ENCODE measurements around the gene COPG2. TPM values are rescaled to one million over a fixed set of nuclear protein-coding genes. Genes with fewer than 3 reads are reported as not detected.

COPG2 gene
- total and polyA plus RNA-seq, 2 donors (not counting 3 experiments of a cell fraction or from before 2014, with no cell fraction given): 9.4 to 11.6 TPM

DNA sequence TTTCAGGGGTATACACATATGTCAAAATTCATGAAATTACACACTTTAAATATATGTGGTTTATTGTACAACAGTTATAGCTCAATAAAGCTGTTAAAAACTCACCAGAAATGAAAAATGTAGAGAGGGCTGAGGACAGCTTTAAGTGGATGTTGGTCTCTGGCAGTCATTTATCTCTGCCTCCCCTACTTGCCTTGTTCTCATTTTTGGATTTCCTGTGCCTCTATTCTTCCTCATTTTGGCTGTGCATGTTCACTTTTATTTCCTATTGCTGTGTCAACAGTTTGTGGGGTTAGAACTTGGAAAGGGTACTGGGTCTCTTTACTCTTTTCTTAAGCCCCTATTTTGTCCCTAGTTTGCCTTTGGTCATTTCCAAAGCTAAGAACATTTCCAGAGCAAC, 195.3 kb downstream of the COPG2 start:
- intact Hi-C loops (cut with micrococcal nuclease): no loop called here
- Histone ChIP-seq H3K27ac (ENCODE audit: insufficient read depth, low read depth, low read length) (no peak overlapping the region), H3K9me1 (replicated peaks; ENCODE audit: control insufficient read depth, extremely low read depth, insufficient read depth, low read length) (no peaks in the 10 kb centered on the region), H3K79me2 (ENCODE audit: control insufficient read depth, insufficient read depth, low read length) (no peaks in the 10 kb centered on the region), H3K4me3 (replicated peaks in 1 of 3; ENCODE audit: insufficient read depth in 1 of 3, low read depth in 1 of 3, low read length in 3 of 3) (no peak overlapping the region), H3K9me3 (replicated peaks; ENCODE audit: control insufficient read depth, insufficient read depth, low read length) (no peaks in the 10 kb centered on the region), H3K36me3 (ENCODE audit: control insufficient read depth in 2 of 2, extremely low read depth in 1 of 2, insufficient read depth in 2 of 2, low read length in 2 of 2) (no peaks in the 10 kb centered on the region), H3K27me3 (ENCODE audit: control insufficient read depth in 2 of 2, insufficient read depth in 2 of 2, low read length in 2 of 2) (peaks cover 0 to 2% of the 10 kb centered on the region in 2 experiments), H3K4me1 (ENCODE audit: control insufficient read depth, extremely low read depth, insufficient read depth, low read length) (no peaks in the 10 kb centered on the region), H3K9ac (replicated peaks; ENCODE audit: extremely low read depth, insufficient read depth, low read length) (no peak overlapping the region), H2AFZ (ENCODE audit: low read depth, low read length) (no peak overlapping the region), H4K20me1 (replicated peaks; ENCODE audit: control insufficient read depth, extremely low read depth, insufficient read depth, low read length) (no peaks in the 10 kb centered on the region), H3K4me2 (ENCODE audit: insufficient read depth, low read length) (no peak overlapping the region)
- no TSS peak for BruUV-seq (replicated peaks)
- ChIA-PET POLR2A (no interaction called here), CTCF (interaction anchor here (1.0 kb wide), 2 partner anchors 8 to 15 kb away, joined by 3 read pairs; no protein-coding TSS in a partner anchor)
- DNase-seq (ENCODE audit: low read depth, low spot score): no peak
- dilution Hi-C loops (cut with MboI; ENCODE audit: extremely low pct_ligation_motif_present, low sequenced_read_pairs): no loop called here
- no peak for FAIRE-seq
- no peak for TF ChIP-seq JUN (IDR thresholded peaks at IDR 0.05; ENCODE audit: borderline replicate concordance, insufficient read depth, insufficient read length, low read depth)
- TF ChIP-seq FOS (IDR thresholded peaks at IDR 0.05; ENCODE audit: borderline replicate concordance, insufficient read depth, low read length): no peak
- no peak for TF ChIP-seq POLR2AphosphoS5 (IDR thresholded peaks at IDR 0.05; ENCODE audit: insufficient read depth, low read depth, low read length)
- no peak for TF ChIP-seq EZH2 (IDR thresholded peaks at IDR 0.05; ENCODE audit: borderline replicate concordance, low read depth, low read length, severe bottlenecking)
- TF ChIP-seq CTCF (IDR thresholded peaks at IDR 0.05; ENCODE audit: extremely low read depth in 1 of 2, insufficient read depth in 1 of 2, low read depth in 1 of 2, low read length in 2 of 2): no peak
- TF ChIP-seq, protein P1, sequence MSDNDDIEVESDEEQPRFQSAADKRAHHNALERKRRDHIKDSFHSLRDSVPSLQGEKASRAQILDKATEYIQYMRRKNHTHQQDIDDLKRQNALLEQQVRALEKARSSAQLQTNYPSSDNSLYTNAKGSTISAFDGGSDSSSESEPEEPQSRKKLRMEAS (IDR thresholded peaks at IDR 0.05; ENCODE audit: insufficient read depth, insufficient read length): no peak
- TF ChIP-seq GATA2 (IDR thresholded peaks at IDR 0.05; ENCODE audit: insufficient read depth, insufficient read length, low read depth, low read length): no peak
- no peak for TF ChIP-seq POLR2A (IDR thresholded peaks at IDR 0.05; ENCODE audit: low read depth, low read length)
- no peak for TF ChIP-seq MYC (IDR thresholded peaks at IDR 0.05; ENCODE audit: low read depth, low read length)
